ENCODE data around the gene SEC14L1.
A peak's percentile ranks its signal among the peaks of the same experiment; 100 is the strongest.

Gene SEC14L1

GRCh38 chr17:77188084-77189066 is 47.6 kb downstream of the SEC14L1 start:
- no peak for DNase-seq (ENCODE audit: low read depth in 2 of 3, low spot score in 2 of 3)

- peak in 2 of 3 experiments; percentile 6 to 14 for DNase-seq (ENCODE audit: low read depth in 2 of 3, low spot score in 2 of 3)
Observed at GRCh38 chr17:77189148-77189547, 48.4 kb downstream of the SEC14L1 start.

GRCh38 chr17:77190576-77190975 is 49.8 kb downstream of the SEC14L1 start:
- DNase-seq (ENCODE audit: low read depth in 2 of 3, low spot score in 2 of 3) = no peak

GRCh38 chr17:77191244-77191643 is 50.5 kb downstream of the SEC14L1 start:
- DNase-seq (ENCODE audit: low read depth in 2 of 3, low spot score in 2 of 3) = no peak

GRCh38 chr17:77193653-77194052 is 52.9 kb downstream of the SEC14L1 start:
- DNase-seq (ENCODE audit: low read depth in 2 of 3, low spot score in 2 of 3) = no peak

- DNase-seq (ENCODE audit: low read depth in 2 of 3, low spot score in 2 of 3) = no peak
Observed at GRCh38 chr17:77194179-77194578, 53.4 kb downstream of the SEC14L1 start.

GRCh38 chr17:77196251-77196650 is 55.5 kb downstream of the SEC14L1 start:
- no peak for DNase-seq (ENCODE audit: low read depth in 2 of 3, low spot score in 2 of 3)

GRCh38 chr17:77197115-77197514 is 56.3 kb downstream of the SEC14L1 start:
- no peak for DNase-seq (ENCODE audit: low read depth in 2 of 3, low spot score in 2 of 3)

GRCh38 chr17:77200711-77201110 is 59.9 kb downstream of the SEC14L1 start:
- DNase-seq (ENCODE audit: low read depth in 2 of 3, low spot score in 2 of 3) = no peak

GRCh38 chr17:77203436-77203835 is 62.7 kb downstream of the SEC14L1 start:
- no peak for DNase-seq (ENCODE audit: low read depth in 2 of 3, low spot score in 2 of 3)

GRCh38 chr17:77203846-77204245 is 63.1 kb downstream of the SEC14L1 start:
- no peak for DNase-seq (ENCODE audit: low read depth in 2 of 3, low spot score in 2 of 3)

GRCh38 chr17:77204536-77204935 is 63.8 kb downstream of the SEC14L1 start:
- no peak for DNase-seq (ENCODE audit: low read depth in 2 of 3, low spot score in 2 of 3)

- DNase-seq (ENCODE audit: low read depth in 2 of 3, low spot score in 2 of 3) = no peak
Observed at GRCh38 chr17:77205396-77206125, 64.8 kb downstream of the SEC14L1 start.

GRCh38 chr17:77206158-77206956 is 65.6 kb downstream of the SEC14L1 start:
- no peak for DNase-seq (ENCODE audit: low read depth in 2 of 3, low spot score in 2 of 3)

- DNase-seq (ENCODE audit: low read depth in 2 of 3, low spot score in 2 of 3) = no peak
Observed at GRCh38 chr17:77207689-77208216, 67.0 kb downstream of the SEC14L1 start.

- no peak for DNase-seq (ENCODE audit: low read depth in 2 of 3, low spot score in 2 of 3)
Observed at GRCh38 chr17:77208217-77208808, 67.5 kb downstream of the SEC14L1 start.

- DNase-seq (ENCODE audit: low read depth in 2 of 3, low spot score in 2 of 3) = no peak
Observed at GRCh38 chr17:77208856-77209255, 68.1 kb downstream of the SEC14L1 start.

- no peak for DNase-seq (ENCODE audit: low read depth in 2 of 3, low spot score in 2 of 3)
Observed at GRCh38 chr17:77209330-77209748, 68.6 kb downstream of the SEC14L1 start.

GRCh38 chr17:77210331-77210730 is 69.6 kb downstream of the SEC14L1 start:
- no peak for DNase-seq (ENCODE audit: low read depth in 2 of 3, low spot score in 2 of 3)

- DNase-seq (ENCODE audit: low read depth in 2 of 3, low spot score in 2 of 3) = no peak
Observed at GRCh38 chr17:77210946-77211541, 70.3 kb downstream of the SEC14L1 start.
